IgD-negative memory B cell (primary cell): ENCODE results near the gene DFFB. TPM values are rescaled to one million over a fixed set of nuclear protein-coding genes. Genes with fewer than 3 reads are reported as not detected.
A peak's percentile ranks its signal among the peaks of the same experiment; 100 is the strongest.

Experiments used
- H3K27ac Mint-ChIP-seq, 3 donors: one replicate each; pipeline ENCODE4 v1.8.0; 2020 to 2022; ENCODE audit warnings: mild to moderate bottlenecking in 3 of 3, mixed read lengths in 3 of 3, moderate library complexity in 1 of 3
- H3K27me3 Mint-ChIP-seq: one replicate; pipeline ENCODE4 v1.8.0; 2021; ENCODE audit warnings: mixed read lengths
- H3K36me3 Mint-ChIP-seq: one replicate; pipeline ENCODE4 v1.8.0; 2020; ENCODE audit warnings: mild to moderate bottlenecking, mixed read lengths
- H3K4me1 Mint-ChIP-seq, 3 donors: one replicate each; pipeline ENCODE4 v1.8.0; 2020 to 2022; ENCODE audit warnings: mixed read lengths in 3 of 3, mild to moderate bottlenecking in 1 of 3
- H3K4me3 Mint-ChIP-seq, 4 donors: one replicate each; pipeline ENCODE4 v1.8.0; 2020 to 2022; ENCODE audit warnings: mild to moderate bottlenecking in 4 of 4, mixed read lengths in 4 of 4, moderate library complexity in 3 of 4
- H3K9me3 Mint-ChIP-seq, 3 donors: one replicate each; pipeline ENCODE4 v1.8.0; 2020 to 2021; ENCODE audit warnings: mixed read lengths in 3 of 3, mild to moderate bottlenecking in 1 of 3
- polyA plus RNA-seq: library from polyadenylated mRNA; unstranded; fragments of 300-500 nt; fragmentation: Illumina TruSeq; gene quantifications from one replicate; pipeline ENCODE4 v1.2.3, GENCODE V29; 2021

The DFFB gene
- polyA plus RNA-seq, 1 donor from 2014 or later, result 7.1 TPM

- H3K4me3 Mint-ChIP-seq, result no peak overlapping the region
- H3K36me3 Mint-ChIP-seq, result peaks cover 2% of the 10 kb centered on the region
- no peak overlapping the region for H3K27ac Mint-ChIP-seq
- H3K9me3 Mint-ChIP-seq, result no peaks in the 10 kb centered on the region
- peaks cover 8% of the 10 kb centered on the region for H3K27me3 Mint-ChIP-seq
- H3K4me1 Mint-ChIP-seq, result peaks cover 0 to 9% (median 4%) of the 10 kb centered on the region in 3 donors
Measured at GRCh38 chr1:3923378-3924185, 66.3 kb downstream of the DFFB start.

DNA sequence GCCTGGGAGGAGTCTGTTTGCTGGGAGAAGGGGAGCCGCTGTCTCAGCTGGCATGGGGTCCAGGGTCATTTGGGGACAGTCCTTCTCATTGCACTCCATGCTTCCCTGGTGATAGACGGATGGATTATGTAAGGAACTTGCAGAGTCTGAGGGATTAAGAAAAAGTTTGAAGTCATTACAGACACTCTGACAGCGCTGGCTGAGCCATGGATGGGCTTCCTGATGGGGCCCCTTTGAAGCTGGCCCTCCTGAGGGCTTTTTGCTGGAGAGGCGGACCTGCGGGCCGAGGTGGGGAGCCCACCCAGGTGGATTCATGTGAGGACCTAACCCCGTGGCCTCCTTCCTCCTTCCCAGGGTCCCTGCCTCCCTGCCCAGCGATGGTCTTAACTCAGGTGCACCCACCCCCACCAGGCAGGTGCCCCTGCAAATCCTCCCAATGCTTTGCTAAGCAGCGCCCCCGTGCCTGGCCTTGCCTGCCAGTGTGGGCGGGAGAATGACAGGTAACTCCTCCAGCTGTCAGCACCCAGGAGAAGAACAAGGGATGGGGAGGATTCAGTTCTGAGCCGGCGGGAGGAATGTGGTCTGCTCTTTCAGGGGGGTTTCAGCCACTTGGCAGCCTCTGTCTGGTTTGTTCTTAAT lies 67.0 kb downstream of the DFFB start:
- Mint-ChIP-seq H3K4me1 (peaks cover 0 to 9% (median 4%) of the 10 kb centered on the region in 3 donors), H3K27ac (no peak overlapping the region), H3K36me3 (peaks cover 2% of the 10 kb centered on the region)

DNA sequence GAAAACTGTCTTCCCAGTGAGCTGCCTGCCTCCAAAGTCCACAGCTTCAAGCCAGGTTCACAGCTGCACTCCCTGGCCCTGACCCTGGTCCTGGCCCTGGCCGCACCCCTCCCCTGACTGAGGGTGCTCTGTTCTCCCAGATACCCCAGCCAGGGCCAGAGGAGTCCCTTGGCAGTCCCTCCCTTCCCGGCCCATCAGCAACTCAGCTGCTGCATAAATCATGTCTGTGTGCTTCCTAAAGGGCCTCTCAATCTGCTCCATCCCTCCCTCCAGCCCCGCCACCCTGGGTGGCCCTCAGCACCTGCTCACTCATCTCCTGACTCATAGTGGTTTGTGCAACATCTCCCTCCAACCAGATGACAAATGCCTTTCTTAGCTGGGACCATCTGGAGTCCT lies 67.5 kb downstream of the DFFB start:
- Mint-ChIP-seq H3K4me3 (no peak overlapping the region), H3K27me3 (peaks cover 8% of the 10 kb centered on the region), H3K9me3 (peaks cover 0 to 5% (median 0%) of the 10 kb centered on the region in 3 donors), H3K4me1 (peaks cover 0 to 9% (median 4%) of the 10 kb centered on the region in 3 donors), H3K36me3 (peaks cover 2% of the 10 kb centered on the region), H3K27ac (no peak overlapping the region)

More for the DNA sequence above, 67.0 kb downstream of the DFFB start:
- H3K27me3 Mint-ChIP-seq, result peaks cover 8% of the 10 kb centered on the region
- no peak overlapping the region for H3K4me3 Mint-ChIP-seq
- peaks cover 0 to 3% (median 0%) of the 10 kb centered on the region in 3 donors for H3K9me3 Mint-ChIP-seq

DNA sequence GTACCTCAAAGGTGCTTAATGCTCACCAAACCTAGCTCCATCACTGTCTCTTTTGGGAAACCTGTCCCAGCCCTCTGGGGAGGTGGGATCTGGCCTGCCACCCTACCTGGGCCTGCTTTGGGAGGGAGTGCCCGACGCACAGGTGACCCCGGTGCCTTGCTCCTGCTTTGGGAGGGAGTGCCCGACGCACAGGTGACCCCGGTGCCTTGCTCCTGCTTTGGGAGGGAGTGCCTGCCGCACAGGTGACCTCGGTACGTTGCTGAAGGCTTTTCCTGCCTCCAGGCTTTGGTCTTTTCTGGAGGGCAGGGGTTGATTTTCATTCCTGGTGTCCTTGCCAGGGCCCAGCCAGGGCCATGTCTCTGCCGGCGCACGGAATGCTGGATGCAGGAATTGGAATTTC lies 68.0 kb downstream of the DFFB start:
- H3K36me3 Mint-ChIP-seq, result peaks cover 2% of the 10 kb centered on the region
- H3K27me3 Mint-ChIP-seq, result peaks cover 8% of the 10 kb centered on the region
- peaks cover 0 to 7% (median 0%) of the 10 kb centered on the region in 3 donors for H3K9me3 Mint-ChIP-seq
- no peak overlapping the region for H3K27ac Mint-ChIP-seq
- H3K4me3 Mint-ChIP-seq, result no peak overlapping the region
- peaks cover 0 to 11% (median 4%) of the 10 kb centered on the region in 3 donors for H3K4me1 Mint-ChIP-seq

- Mint-ChIP-seq H3K27me3 (peaks cover 8% of the 10 kb centered on the region), H3K4me3 (no peak overlapping the region), H3K36me3 (peaks cover 2% of the 10 kb centered on the region), H3K27ac (peak overlapping the region in 1 of 3 donors; percentile 21), H3K9me3 (peaks cover 0 to 9% (median 0%) of the 10 kb centered on the region in 3 donors), H3K4me1 (peaks cover 0 to 12% (median 7%) of the 10 kb centered on the region in 3 donors)
Measured at GRCh38 chr1:3925762-3926161, 68.5 kb downstream of the DFFB start.

DNA sequence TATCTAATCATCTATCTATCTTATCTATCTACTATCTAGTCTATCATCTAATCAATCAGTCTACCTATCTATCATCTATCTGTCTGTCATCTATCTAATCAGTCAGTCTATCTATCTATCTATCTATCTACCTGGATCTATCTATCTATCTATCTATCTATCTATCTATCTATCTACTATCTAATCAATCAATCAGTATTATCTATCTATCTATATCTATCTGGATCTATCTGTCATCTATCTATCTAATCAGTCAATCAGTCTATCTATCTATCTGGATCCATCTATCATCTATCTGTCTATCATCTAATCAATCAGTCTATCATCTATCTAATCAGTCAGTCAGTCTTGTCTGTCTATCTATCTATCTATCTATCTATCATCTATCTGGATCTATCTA lies 69.7 kb downstream of the DFFB start:
- peaks cover 0 to 9% (median 0%) of the 10 kb centered on the region in 3 donors for H3K9me3 Mint-ChIP-seq
- peaks cover 0 to 12% (median 7%) of the 10 kb centered on the region in 3 donors for H3K4me1 Mint-ChIP-seq
- peaks cover 2% of the 10 kb centered on the region for H3K36me3 Mint-ChIP-seq
- peaks cover 5% of the 10 kb centered on the region for H3K27me3 Mint-ChIP-seq
- no peak overlapping the region for H3K27ac Mint-ChIP-seq
- H3K4me3 Mint-ChIP-seq, result no peak overlapping the region

DNA sequence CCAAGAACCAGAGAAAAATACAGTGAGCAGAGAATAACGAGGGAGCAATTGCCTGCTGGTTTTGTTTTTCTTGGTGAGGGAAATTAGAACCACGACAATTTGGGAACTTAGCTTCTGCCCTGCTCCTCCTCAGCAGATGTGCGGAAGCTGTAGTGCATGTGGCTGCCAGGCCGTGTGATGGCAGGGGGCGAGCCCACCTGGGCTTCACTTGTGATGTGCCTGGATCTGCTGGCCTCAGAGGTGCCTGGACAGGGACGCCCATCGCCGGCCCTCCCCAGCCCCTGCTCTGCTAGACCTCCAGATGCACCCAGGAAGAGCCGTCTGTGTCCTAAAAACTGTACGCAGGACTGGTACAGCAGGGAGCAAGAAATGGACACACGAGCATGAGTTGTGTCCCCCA lies 71.3 kb downstream of the DFFB start:
- no peak overlapping the region for H3K4me3 Mint-ChIP-seq
- H3K27me3 Mint-ChIP-seq, result peaks cover 1% of the 10 kb centered on the region
- H3K27ac Mint-ChIP-seq, result no peak overlapping the region
- peaks cover 2% of the 10 kb centered on the region for H3K36me3 Mint-ChIP-seq
- H3K9me3 Mint-ChIP-seq, result peaks cover 0 to 9% (median 0%) of the 10 kb centered on the region in 3 donors
- H3K4me1 Mint-ChIP-seq, result peaks cover 0 to 7% (median 3%) of the 10 kb centered on the region in 3 donors

GRCh38 chr1:3929126-3929525 lies 71.8 kb downstream of the DFFB start:
- H3K27me3 Mint-ChIP-seq, result peaks cover 3% of the 10 kb centered on the region
- peaks cover 0 to 7% (median 3%) of the 10 kb centered on the region in 3 donors for H3K4me1 Mint-ChIP-seq
- no peak overlapping the region for H3K27ac Mint-ChIP-seq
- H3K4me3 Mint-ChIP-seq, result no peak overlapping the region
- H3K9me3 Mint-ChIP-seq, result peaks cover 0 to 10% (median 0%) of the 10 kb centered on the region in 3 donors
- H3K36me3 Mint-ChIP-seq, result peaks cover 2% of the 10 kb centered on the region

DNA sequence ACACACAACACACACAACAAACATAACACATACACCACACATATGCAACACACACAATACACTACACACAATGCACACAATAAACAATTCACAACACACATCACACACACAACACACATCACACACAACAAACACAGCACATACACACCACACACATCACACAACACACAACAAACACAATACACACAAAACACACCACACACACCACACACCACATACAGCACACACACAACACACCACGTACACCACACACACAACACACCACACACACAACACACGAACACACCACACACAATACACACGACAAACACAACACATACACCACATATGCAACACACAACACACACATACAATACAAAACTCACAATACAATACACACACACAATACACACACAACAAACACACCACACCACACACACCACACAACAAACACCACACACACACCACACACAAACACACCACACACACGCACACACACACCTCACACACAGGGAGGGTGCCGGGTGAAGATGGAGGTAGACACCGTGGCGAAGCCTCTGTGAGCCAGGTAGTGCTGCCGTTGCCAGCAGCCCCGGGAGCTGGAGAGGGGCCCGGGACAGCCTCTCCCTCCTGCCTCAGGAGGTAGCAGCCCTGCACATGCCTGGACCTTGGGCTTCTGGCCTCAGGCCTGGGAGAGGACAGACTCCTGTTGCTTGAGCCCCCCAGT lies 73.2 kb downstream of the DFFB start:
- Mint-ChIP-seq H3K36me3 (peaks cover 6% of the 10 kb centered on the region), H3K9me3 (peaks cover 0 to 10% (median 0%) of the 10 kb centered on the region in 3 donors), H3K4me1 (peaks cover 0 to 7% (median 3%) of the 10 kb centered on the region in 3 donors), H3K4me3 (no peak overlapping the region), H3K27me3 (peaks cover 5% of the 10 kb centered on the region), H3K27ac (no peak overlapping the region)

GRCh38 chr1:3931007-3931912 lies 74.0 kb downstream of the DFFB start:
- H3K4me3 Mint-ChIP-seq, result no peak overlapping the region
- peaks cover 0 to 4% (median 3%) of the 10 kb centered on the region in 3 donors for H3K4me1 Mint-ChIP-seq
- H3K9me3 Mint-ChIP-seq, result peaks cover 0 to 10% (median 0%) of the 10 kb centered on the region in 3 donors
- peaks cover 5% of the 10 kb centered on the region for H3K27me3 Mint-ChIP-seq
- H3K36me3 Mint-ChIP-seq, result peaks cover 6% of the 10 kb centered on the region
- no peak overlapping the region for H3K27ac Mint-ChIP-seq

- Mint-ChIP-seq H3K4me3 (no peak overlapping the region), H3K27me3 (peaks cover 5% of the 10 kb centered on the region), H3K9me3 (peaks cover 0 to 10% (median 2%) of the 10 kb centered on the region in 3 donors), H3K4me1 (peaks cover 0 to 3% (median 3%) of the 10 kb centered on the region in 3 donors), H3K36me3 (peaks cover 6% of the 10 kb centered on the region), H3K27ac (no peak overlapping the region)
Measured at GRCh38 chr1:3932156-3932919, 75.1 kb downstream of the DFFB start.
